Lower leg skin (tissue), 4 donors: Measurements from ENCODE around the gene TLK2. TPM values are rescaled to one million over a fixed set of nuclear protein-coding genes. Genes with fewer than 3 reads are reported as not detected.
"Not testable (repeated sequence)": the region's sequence is repeated elsewhere in the genome, so short reads cannot be mapped to it uniquely, and the experiment has no call there.

ENCODE experiments used
- DNase-seq, 2 donors: peaks; one replicate each; pipeline ENCODE4 v3.0.0-alpha.2; 2019; ENCODE audit warnings: low spot score in 2 of 2
- H3K4me3 ChIP-seq: fragments of 200-600 bp; sonication (generic); 2 replicates; pipeline ENCODE4 v1.5.1; 2017; ENCODE audit warnings: mild to moderate bottlenecking, low read depth; ENCODE audit not compliant: poor library complexity, severe bottlenecking
- CTCF ChIP-seq, 3 donors: fragments of 450-650 bp; IDR thresholded peaks; one replicate each; pipeline ENCODE4 v1.5.1; 2016; ENCODE audit warnings: antibody characterized with exemption in 3 of 3, mild to moderate bottlenecking in 3 of 3, moderate library complexity in 2 of 3
- POLR2A ChIP-seq, 2 donors: fragments of 450-650 bp; IDR thresholded peaks; one replicate each; pipeline ENCODE4 v1.6.1; 2016 to 2017; ENCODE audit warnings: antibody characterized with exemption in 2 of 2, mild to moderate bottlenecking in 1 of 2, moderate library complexity in 1 of 2
- whole genome bisulfite sequencing, 2 donors: methylation state at CpG; one replicate each; pipeline ENCODE4 v1.1.5; 2018; 5-methylcytosine and 5-hydroxymethylcytosine counted together
- intact Hi-C: fragments of 100-400 bp; cut with DNase I; formaldehyde crosslinking; loops from one replicate; pipeline ENCODE4 v1.15.0; 2023; ENCODE audit warnings: low total_unique reads
- total RNA-seq, 4 donors: library from RNA; depleted of rRNA; stranded (reverse); fragments of >200 nt; gene quantifications; one replicate each; pipeline ENCODE4 v1.1.0, GENCODE V29; 2016

TLK2 gene
- total RNA-seq, 4 donors from 2014 or later = 28.2 to 40.2 (median 36.0) TPM

GRCh38 chr17:62552851-62553659, 74.4 kb downstream of the TLK2 start:
- DNase-seq = peak in 1 of 2 donors; percentile 30
- intact Hi-C loops, H3K4me3 ChIP-seq: not testable (repeated sequence)
- 7% methylated on average over 4 of the region's 4 CpGs for WGBS, 2 donors

GRCh38 chr17:62557532-62557931, 78.9 kb downstream of the TLK2 start:
- intact Hi-C loops, H3K4me3 ChIP-seq, DNase-seq: not testable (repeated sequence)
- 88 to 93% methylated on average over 5 of the region's 5 CpGs for WGBS, 2 donors

GRCh38 chr17:62558941-62559340, 80.3 kb downstream of the TLK2 start:
- 66 to 72% methylated on average over 4 of the region's 4 CpGs for WGBS, 2 donors
- intact Hi-C loops, H3K4me3 ChIP-seq, DNase-seq: not testable (repeated sequence)

- 98 to 100% methylated on average over 2 of the region's 2 CpGs for WGBS, 2 donors
- intact Hi-C loops, DNase-seq, H3K4me3 ChIP-seq: not testable (repeated sequence)
Observed at GRCh38 chr17:62560971-62561370, 82.3 kb downstream of the TLK2 start.

- H3K4me3 ChIP-seq = no peak overlapping the region
- WGBS, 2 donors = 20 to 44% methylated on average over 1 of the region's 1 CpG
- no peak for TF ChIP-seq CTCF (IDR thresholded peaks at IDR 0.05)
- TF ChIP-seq POLR2A (IDR thresholded peaks at IDR 0.05) = no peak
- intact Hi-C loops = no loop called here
- no peak for DNase-seq
Observed at GRCh38 chr17:62562656-62563055, 84.0 kb downstream of the TLK2 start.

- WGBS, 2 donors = 95 to 100% methylated on average over 1 of the region's 1 CpG
- no peak for DNase-seq
- intact Hi-C loops = no loop called here
- no peak overlapping the region for H3K4me3 ChIP-seq
- no peak for TF ChIP-seq CTCF (IDR thresholded peaks at IDR 0.05)
- no peak for TF ChIP-seq POLR2A (IDR thresholded peaks at IDR 0.05)
Observed at GRCh38 chr17:62565817-62566216, 87.2 kb downstream of the TLK2 start.

- no peak overlapping the region for H3K4me3 ChIP-seq
- no peak for DNase-seq
- no peak for TF ChIP-seq POLR2A (IDR thresholded peaks at IDR 0.05)
- TF ChIP-seq CTCF (IDR thresholded peaks at IDR 0.05) = no peak
- intact Hi-C loops = no loop called here
- 87 to 88% methylated on average over 4 of the region's 4 CpGs for WGBS, 2 donors
Observed at GRCh38 chr17:62566996-62567578, 88.5 kb downstream of the TLK2 start.

- 74% methylated on average over 5 of the region's 5 CpGs for WGBS, 2 donors
- no peak for TF ChIP-seq POLR2A (IDR thresholded peaks at IDR 0.05)
- no peak for TF ChIP-seq CTCF (IDR thresholded peaks at IDR 0.05)
- no peak overlapping the region for H3K4me3 ChIP-seq
- intact Hi-C loops = no loop called here
- DNase-seq = no peak
Observed at GRCh38 chr17:62572488-62572887, 93.9 kb downstream of the TLK2 start.
